CD4-positive, alpha-beta T cell (primary cell): Measurements from ENCODE around the gene BRINP3. TPM values are rescaled to one million over a fixed set of nuclear protein-coding genes. Genes with fewer than 3 reads are reported as not detected.

Experiments used
- ATAC-seq: fragments of 200-7000 bp; cut with Tn5 transposase; one replicate; pipeline ENCODE4 v1.10.0; 2022; ENCODE audit warnings: mild to moderate bottlenecking; ENCODE audit not compliant: poor library complexity
- CTCF ChIA-PET: fragments of 350-600 bp; sonication (Branson Sonifier 250); formaldehyde crosslinking; loops from one replicate; lab custom pipeline; 2021; ENCODE audit warnings: antibody characterized with exemption, inconsistent platforms; lab: Charles Lee
- POLR2A ChIA-PET: fragments of 350-600 bp; sonication (Branson Sonifier 250); formaldehyde crosslinking; loops from one replicate; lab custom pipeline; 2021; ENCODE audit warnings: antibody characterized with exemption, inconsistent platforms; lab: Charles Lee
- DNase-seq, 14 experiments: peaks; one replicate each; pipeline ENCODE4 v3.0.0-alpha.2; 2013 to 2020; ENCODE audit warnings: mixed read lengths in 2 of 14
- H3K27ac ChIP-seq, 2 donors: one replicate each; pipeline versions ENCODE4 v1.5.1 to v1.7.0; 2013; ENCODE audit warnings: low read length in 2 of 2, low read depth in 1 of 2, mild to moderate bottlenecking in 1 of 2
- H3K27me3 ChIP-seq, 2 experiments: 1 replicate in 1 of 2; 2 replicates in 1 of 2; pipeline versions ENCODE4 v1.6.1 to v1.7.0; 2013; ENCODE audit warnings: low read length in 2 of 2, control low read depth in 1 of 2, mild to moderate bottlenecking in 1 of 2, moderate library complexity in 1 of 2; ENCODE audit not compliant: insufficient read depth in 2 of 2, control insufficient read depth in 1 of 2
- H3K36me3 ChIP-seq: one replicate; pipeline ENCODE4 v1.6.1; 2013; ENCODE audit warnings: low read length, control low read depth; ENCODE audit not compliant: insufficient read depth
- H3K4me1 ChIP-seq: one replicate; pipeline ENCODE4 v1.6.1; 2013; ENCODE audit warnings: low read length, control low read depth; ENCODE audit not compliant: insufficient read depth
- H3K4me3 ChIP-seq: one replicate; pipeline ENCODE4 v1.5.1; 2013; ENCODE audit warnings: mild to moderate bottlenecking, low read length, moderate library complexity
- H3K9me3 ChIP-seq, 2 experiments: 1 replicate in 1 of 2; 2 replicates in 1 of 2; pipeline versions ENCODE4 v1.6.1 to v1.7.0; 2013; ENCODE audit warnings: low read length in 2 of 2, mild to moderate bottlenecking in 2 of 2, control low read depth in 1 of 2, moderate library complexity in 1 of 2; ENCODE audit not compliant: control insufficient read depth in 1 of 2, insufficient read depth in 1 of 2
- H3K27ac Mint-ChIP-seq: one replicate; pipeline ENCODE4 v1.8.0; 2020; ENCODE audit warnings: mixed read lengths
- H3K27me3 Mint-ChIP-seq: one replicate; pipeline ENCODE4 v1.8.0; 2021; ENCODE audit warnings: mixed read lengths
- H3K36me3 Mint-ChIP-seq: one replicate; pipeline ENCODE4 v1.8.0; 2021; ENCODE audit warnings: low read depth, mixed read lengths
- H3K4me1 Mint-ChIP-seq: one replicate; pipeline ENCODE4 v1.8.0; 2021; ENCODE audit warnings: low read depth, mixed read lengths
- H3K4me3 Mint-ChIP-seq: one replicate; pipeline ENCODE4 v1.8.0; 2020; ENCODE audit warnings: mild to moderate bottlenecking, mixed read lengths
- H3K9me3 Mint-ChIP-seq: one replicate; pipeline ENCODE4 v1.8.0; 2020; ENCODE audit warnings: mixed read lengths
- CTCF ChIP-seq: fragments of 200-600 bp; IDR thresholded peaks from one replicate; pipeline ENCODE4 v1.8.0; 2022; ENCODE audit warnings: antibody characterized with exemption, mild to moderate bottlenecking
- intact Hi-C, 2 experiments: fragments of 100-400 bp; cut with DNase I in 1 of 2; cut with micrococcal nuclease in 1 of 2; formaldehyde crosslinking; loops; one replicate each; pipeline versions ENCODE4 v1.15.1 to v1.9.0; 2023 to 2025; cut with DNase I, micrococcal nuclease
- total RNA-seq, 174 experiments: library from RNA in 2 of 174; stranded (reverse) in 2 of 174; gene quantifications; one replicate each; pipeline ENCODE4 v1.2.3 and lab custom pipeline; 2021 to 2026

Gene BRINP3
- total RNA-seq, 2 experiments from 2014 or later = not detected

DNA sequence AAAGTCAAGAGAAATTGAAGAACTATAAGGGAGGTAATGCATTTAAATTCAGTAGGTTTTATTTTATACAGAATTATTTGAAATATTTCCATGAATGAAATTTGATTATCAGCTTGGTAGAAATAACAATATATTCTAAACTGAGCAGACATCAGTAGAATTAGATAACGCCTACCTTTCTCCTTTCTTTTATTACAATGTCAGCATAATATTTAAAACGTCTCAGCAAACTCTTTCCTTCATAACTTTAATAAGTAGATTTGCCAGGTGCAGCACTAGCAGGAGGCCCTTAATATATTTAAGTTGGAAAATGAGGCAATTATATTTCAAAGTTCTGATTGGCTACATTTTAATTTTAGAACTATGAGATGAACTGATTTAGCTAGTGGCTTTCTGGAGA lies 298.8 kb downstream of the BRINP3 start:
- H3K27ac Mint-ChIP-seq = no peak overlapping the region
- intact Hi-C loops = no loop called here
- no peaks in the 10 kb centered on the region for H3K36me3 Mint-ChIP-seq
- no peaks in the 10 kb centered on the region for H3K27me3 Mint-ChIP-seq
- no peak overlapping the region for H3K4me3 Mint-ChIP-seq
- H3K4me1 Mint-ChIP-seq = no peaks in the 10 kb centered on the region
- Histone ChIP-seq H3K4me3 (no peak overlapping the region), H3K4me1 (no peaks in the 10 kb centered on the region), H3K27me3 (no peaks in the 10 kb centered on the region), H3K27ac (no peak overlapping the region), H3K36me3 (no peaks in the 10 kb centered on the region), H3K9me3 (peaks cover 0 to 4% of the 10 kb centered on the region in 2 experiments)
- H3K9me3 Mint-ChIP-seq = peaks cover 7% of the 10 kb centered on the region
- ATAC-seq (no peak), DNase-seq (no peak)
- CTCF ChIA-PET = no interaction called here
- no peak for TF ChIP-seq CTCF
- POLR2A ChIA-PET = no interaction called here

GRCh38 chr1:190177555-190177954 lies 300.1 kb downstream of the BRINP3 start:
- POLR2A ChIA-PET = no interaction called here
- intact Hi-C loops = no loop called here
- TF ChIP-seq CTCF = no peak
- Histone ChIP-seq H3K4me1 (no peaks in the 10 kb centered on the region), H3K27ac (no peak overlapping the region), H3K9me3 (peaks cover 0 to 4% of the 10 kb centered on the region in 2 experiments), H3K4me3 (no peak overlapping the region), H3K36me3 (no peaks in the 10 kb centered on the region), H3K27me3 (no peaks in the 10 kb centered on the region)
- Mint-ChIP-seq H3K4me3 (no peak overlapping the region), H3K27ac (no peak overlapping the region), H3K4me1 (no peaks in the 10 kb centered on the region), H3K27me3 (no peaks in the 10 kb centered on the region), H3K36me3 (no peaks in the 10 kb centered on the region), H3K9me3 (peaks cover 9% of the 10 kb centered on the region)
- ATAC-seq = no peak
- DNase-seq = no peak
- CTCF ChIA-PET = no interaction called here

GRCh38 chr1:190176776-190177175 lies 300.9 kb downstream of the BRINP3 start:
- DNase-seq = no peak
- no peak for TF ChIP-seq CTCF
- Mint-ChIP-seq H3K27ac (no peak overlapping the region), H3K9me3 (peaks cover 12% of the 10 kb centered on the region), H3K4me1 (no peaks in the 10 kb centered on the region), H3K4me3 (no peak overlapping the region), H3K27me3 (no peaks in the 10 kb centered on the region), H3K36me3 (no peaks in the 10 kb centered on the region)
- Histone ChIP-seq H3K27ac (no peak overlapping the region), H3K4me1 (no peaks in the 10 kb centered on the region), H3K27me3 (no peaks in the 10 kb centered on the region), H3K9me3 (peaks cover 0 to 4% of the 10 kb centered on the region in 2 experiments), H3K36me3 (no peaks in the 10 kb centered on the region), H3K4me3 (no peak overlapping the region)
- CTCF ChIA-PET = no interaction called here
- no peak for ATAC-seq
- POLR2A ChIA-PET = no interaction called here
- intact Hi-C loops = no loop called here
